ENCODE results near the gene GBF1. TPM values are rescaled to one million over a fixed set of nuclear protein-coding genes. Genes with fewer than 3 reads are reported as not detected.

Gene GBF1
- total RNA-seq, 1 experiment from 2014 or later = 23.7 TPM

DNA sequence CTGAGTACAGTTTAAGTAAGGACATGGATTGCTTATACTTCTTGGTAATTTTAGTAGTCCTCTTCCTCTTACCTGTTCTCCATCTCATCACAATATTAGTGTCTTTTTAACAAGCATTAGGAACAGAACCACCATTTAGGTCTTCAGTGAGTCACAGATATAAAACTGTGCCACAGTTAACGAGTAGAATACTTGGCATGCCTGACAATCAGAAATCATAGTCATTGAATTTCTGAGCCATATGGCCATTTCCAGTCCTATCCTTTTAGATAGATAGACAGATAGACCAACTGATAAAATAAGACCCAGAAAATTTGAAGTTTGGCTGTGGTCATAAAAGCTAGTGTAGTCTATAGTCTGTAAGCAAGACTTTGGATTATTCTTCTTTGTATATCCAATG lies 71.1 kb downstream of the GBF1 start:
- Histone ChIP-seq H2BK12ac (ENCODE audit: insufficient read length, low read depth, low read length) (no peak overlapping the region), H3K4me2 (ENCODE audit: insufficient read depth, insufficient read length, low read length) (no peak overlapping the region), H3K9me3 (ENCODE audit: control insufficient read depth, low read depth, low read length) (no peaks in the 10 kb centered on the region), H3K79me2 (ENCODE audit: insufficient read depth, low read length) (no peaks in the 10 kb centered on the region), H3K23ac (ENCODE audit: insufficient read length, low read depth, low read length) (no peak overlapping the region), H3K14ac (ENCODE audit: insufficient read depth, low read length) (no peak overlapping the region), H2BK120ac (ENCODE audit: low read depth, low read length, poor library complexity, severe bottlenecking) (no peak overlapping the region), H4K20me1 (ENCODE audit: control insufficient read depth, insufficient read depth, insufficient read length) (no peaks in the 10 kb centered on the region), H3K79me1 (ENCODE audit: insufficient read depth, low read depth, low read length, poor library complexity, severe bottlenecking) (no peaks in the 10 kb centered on the region), H4K5ac (ENCODE audit: insufficient read length, low read depth, low read length) (no peak overlapping the region), H2BK15ac (ENCODE audit: low read depth, low read length) (no peak overlapping the region), H3K23me2 (ENCODE audit: insufficient read length, low read depth, low read length, poor library complexity, severe bottlenecking) (no peaks in the 10 kb centered on the region), H3K4me1 (ENCODE audit: insufficient read depth, low read length) (no peaks in the 10 kb centered on the region), H4K8ac (replicated peaks; ENCODE audit: insufficient read length, low read depth, low read length) (no peak overlapping the region), H3T11ph (ENCODE audit: low read length) (no peak overlapping the region), H2BK5ac (ENCODE audit: insufficient read length, low read length) (no peak overlapping the region), H3K27me3 (ENCODE audit: insufficient read depth, low read length) (no peaks in the 10 kb centered on the region), H3K4ac (ENCODE audit: low read depth, low read length) (no peak overlapping the region), H3K27ac (ENCODE audit: insufficient read length, low read depth, low read length) (no peak overlapping the region), H2AK5ac (ENCODE audit: insufficient read length, low read length) (no peak overlapping the region), H4K91ac (ENCODE audit: insufficient read length, low read depth, low read length) (no peak overlapping the region), H3K9ac (ENCODE audit: extremely low read depth, insufficient read length, low read length) (no peak overlapping the region), H2BK20ac (ENCODE audit: low read depth, low read length, poor library complexity, severe bottlenecking) (no peak overlapping the region), H3K18ac (ENCODE audit: insufficient read length, low read depth, low read length) (no peak overlapping the region), H2AFZ (ENCODE audit: low read length) (no peak overlapping the region), H3K56ac (ENCODE audit: insufficient read length, low read depth, low read length) (no peak overlapping the region)
- H3K36me3 Mint-ChIP-seq (ENCODE audit: insufficient read depth in 1 of 3, low read depth in 3 of 3) = no peaks in the 10 kb centered on the region
- no peak for DNase-seq
- no CpG with 5 or more reads among the region's 1 CpG for WGBS (ENCODE audit: extremely low coverage, insufficient read length, low lambda C conversion rate)
- H3K4me1 Mint-ChIP-seq = peaks cover 5 to 6% of the 10 kb centered on the region in 2 experiments; a peak in 3 of 4 replicates
- no peak overlapping the region for H3K4me3 Mint-ChIP-seq
- TF ChIP-seq, protein P1, sequence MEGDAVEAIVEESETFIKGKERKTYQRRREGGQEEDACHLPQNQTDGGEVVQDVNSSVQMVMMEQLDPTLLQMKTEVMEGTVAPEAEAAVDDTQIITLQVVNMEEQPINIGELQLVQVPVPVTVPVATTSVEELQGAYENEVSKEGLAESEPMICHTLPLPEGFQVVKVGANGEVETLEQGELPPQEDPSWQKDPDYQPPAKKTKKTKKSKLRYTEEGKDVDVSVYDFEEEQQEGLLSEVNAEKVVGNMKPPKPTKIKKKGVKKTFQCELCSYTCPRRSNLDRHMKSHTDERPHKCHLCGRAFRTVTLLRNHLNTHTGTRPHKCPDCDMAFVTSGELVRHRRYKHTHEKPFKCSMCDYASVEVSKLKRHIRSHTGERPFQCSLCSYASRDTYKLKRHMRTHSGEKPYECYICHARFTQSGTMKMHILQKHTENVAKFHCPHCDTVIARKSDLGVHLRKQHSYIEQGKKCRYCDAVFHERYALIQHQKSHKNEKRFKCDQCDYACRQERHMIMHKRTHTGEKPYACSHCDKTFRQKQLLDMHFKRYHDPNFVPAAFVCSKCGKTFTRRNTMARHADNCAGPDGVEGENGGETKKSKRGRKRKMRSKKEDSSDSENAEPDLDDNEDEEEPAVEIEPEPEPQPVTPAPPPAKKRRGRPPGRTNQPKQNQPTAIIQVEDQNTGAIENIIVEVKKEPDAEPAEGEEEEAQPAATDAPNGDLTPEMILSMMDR (conservative IDR thresholded peaks at IDR 0.05) = no peak
- no peaks in the 10 kb centered on the region for H3K27me3 Mint-ChIP-seq (ENCODE audit: low read depth)
- no peaks in the 10 kb centered on the region for H3K9me3 Mint-ChIP-seq
- no peak overlapping the region for H3K27ac Mint-ChIP-seq
